ENCODE data around the gene CLCN3. TPM values are rescaled to one million over a fixed set of nuclear protein-coding genes. Genes with fewer than 3 reads are reported as not detected.

The CLCN3 gene
- total and polyA plus RNA-seq, 2 of the 4 experiments (the other 2 are of a cell fraction): 13.0 to 22.8 TPM

DNA sequence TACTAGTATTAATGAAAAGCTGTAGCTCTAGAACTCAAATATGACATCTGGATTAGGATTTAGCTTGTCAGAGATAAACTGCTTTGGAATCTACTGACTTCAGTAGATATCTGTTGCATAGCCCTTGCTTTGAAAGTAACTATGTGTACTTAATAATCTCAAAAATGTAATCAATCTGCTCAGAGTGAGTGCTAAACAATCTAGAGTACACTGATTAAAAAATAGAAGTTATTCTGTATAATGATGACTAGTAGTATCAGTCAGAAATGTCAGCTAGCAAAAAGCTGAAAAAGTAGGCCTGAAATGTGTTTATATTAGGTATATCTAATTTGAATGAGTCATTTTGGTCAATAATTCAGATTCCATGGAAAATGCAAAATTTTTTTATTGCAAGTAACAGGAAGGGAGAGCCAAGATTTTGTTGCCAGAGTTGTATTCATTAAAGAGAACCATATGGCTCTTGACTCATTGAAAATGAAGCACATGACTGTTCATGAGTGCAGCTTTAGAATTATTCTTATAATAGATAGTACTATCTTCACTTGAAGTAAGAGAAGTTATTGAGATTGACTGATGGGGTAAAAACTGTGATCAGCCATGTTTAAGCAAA is 20.0 kb downstream of the CLCN3 start:
- Histone ChIP-seq H3K9ac (ENCODE audit: low read depth, low read length) (no peak overlapping the region), H4K20me1 (ENCODE audit: insufficient read depth, low read length) (no peaks in the 10 kb centered on the region), H3K23ac (ENCODE audit: low read depth, low read length) (no peak overlapping the region), H3K18ac (ENCODE audit: low read depth, low read length) (no peak overlapping the region), H4K5ac (ENCODE audit: low read depth, low read length) (no peak overlapping the region), H3K4me3 (ENCODE audit: insufficient read depth, low read depth, low read length) (no peak overlapping the region), H4K8ac (ENCODE audit: low read depth in 2 of 2, low read length in 2 of 2) (no peak overlapping the region), H3K4me1 (ENCODE audit: control insufficient read depth, insufficient read depth, low read length) (0 out of 2 replicates have a peak, but pooled peaks cover 1% of the 10 kb centered on the region), H3K9me3 (ENCODE audit: control insufficient read depth, insufficient read depth, low read length) (no peaks in the 10 kb centered on the region), H2AK5ac (ENCODE audit: low read depth, low read length) (no peak overlapping the region), H2BK20ac (ENCODE audit: low read depth, low read length) (no peak overlapping the region), H2BK5ac (ENCODE audit: low read depth, low read length, poor library complexity, severe bottlenecking) (no peak overlapping the region), H3K4ac (ENCODE audit: low read depth, low read length) (no peak overlapping the region), H3K27me3 (ENCODE audit: control insufficient read depth, insufficient read depth, low read length) (no peaks in the 10 kb centered on the region), H4K91ac (ENCODE audit: insufficient read depth, low read depth, low read length) (no peak overlapping the region), H3K36me3 (ENCODE audit: control insufficient read depth, insufficient read depth, low read length) (peaks cover 3% of the 10 kb centered on the region; the same call in 1 of the 2 replicates), H3K79me1 (ENCODE audit: low read depth in 1 of 2, low read length in 2 of 2) (peaks cover 0 to 4% of the 10 kb centered on the region in 2 experiments; a peak in 2 of 4 replicates), H2BK15ac (ENCODE audit: low read depth, low read length) (no peak overlapping the region), H2AFZ (replicated peaks; ENCODE audit: low read length, poor library complexity) (no peak overlapping the region), H3K56ac (ENCODE audit: extremely low read depth, insufficient read depth, low read length) (no peak overlapping the region; the same call in 1 of the 2 replicates), H2AK9ac (replicated peaks; ENCODE audit: low read depth, low read length, poor library complexity) (no peak overlapping the region), H3K9me1 (ENCODE audit: insufficient read depth, low read length) (0 out of 2 replicates have a peak, but pooled peaks cover 2% of the 10 kb centered on the region), H3K27ac (ENCODE audit: insufficient read depth, low read length) (no peak overlapping the region; the same call in 1 of the 2 replicates), H2BK120ac (ENCODE audit: low read depth, low read length) (no peak overlapping the region), H3K4me2 (ENCODE audit: low read depth, low read length) (peak overlapping the region; percentile 59), H3K14ac (replicated peaks; ENCODE audit: low read depth, low read length) (no peak overlapping the region)
- peak; percentile 90 for ATAC-seq (ENCODE audit: low read depth)
- BruUV-seq (replicated peaks): no TSS peak
- dilution Hi-C loops (cut with HindIII; ENCODE audit: low sequenced_read_pairs, unreplicated experiment) (no loop called here), in situ Hi-C loops (cut with MboI; ENCODE audit: low sequenced_read_pairs) (no loop called here), intact Hi-C loops (cut with micrococcal nuclease) (loop anchor here (2.0 kb wide), 1 partner anchor 18 kb away; no protein-coding TSS in a partner anchor)
- ChIA-PET POLR2A (ENCODE audit: unreplicated experiment) (no interaction called here), CTCF (interaction anchor here (0.7 to 1.1 kb wide), 3 partner anchors 10 to 129 kb away, joined by 3 to 4 read pairs (median 3); partner anchors contain the start of gene CLCN3)
- peak; percentile 91 for DNase-seq
- TF ChIP-seq FOS (IDR thresholded peaks at IDR 0.05; ENCODE audit: low read depth, low read length) (peak; percentile 25; the same call in 1 of the 2 replicates), MXI1 (IDR thresholded peaks at IDR 0.05; ENCODE audit: borderline replicate concordance, low read depth, low read length) (no peak), MAFK (IDR thresholded peaks at IDR 0.05; ENCODE audit: low read depth, low read length) (0 out of 2 replicates have a peak, but pooled peaks have one; percentile 3), CHD1 (IDR thresholded peaks at IDR 0.05; ENCODE audit: low read depth, low read length) (no peak)
- TF ChIP-seq, protein P1, sequence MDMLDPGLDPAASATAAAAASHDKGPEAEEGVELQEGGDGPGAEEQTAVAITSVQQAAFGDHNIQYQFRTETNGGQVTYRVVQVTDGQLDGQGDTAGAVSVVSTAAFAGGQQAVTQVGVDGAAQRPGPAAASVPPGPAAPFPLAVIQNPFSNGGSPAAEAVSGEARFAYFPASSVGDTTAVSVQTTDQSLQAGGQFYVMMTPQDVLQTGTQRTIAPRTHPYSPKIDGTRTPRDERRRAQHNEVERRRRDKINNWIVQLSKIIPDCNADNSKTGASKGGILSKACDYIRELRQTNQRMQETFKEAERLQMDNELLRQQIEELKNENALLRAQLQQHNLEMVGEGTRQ (IDR thresholded peaks at IDR 0.05; ENCODE audit: low read depth, low read length): peak; percentile 2; the same call in 1 of the 2 replicates
